Panc1 (cell line): ENCODE results near the gene RORC. TPM values are rescaled to one million over a fixed set of nuclear protein-coding genes. Genes with fewer than 3 reads are reported as not detected.

Experiments used
- ATAC-seq: fragments of 200-7000 bp; cut with Tn5 transposase; 2 replicates; pipeline ENCODE4 v1.9.1; 2020; ENCODE audit warnings: mild to moderate bottlenecking, moderate library complexity
- BruUV-seq: library from RNA; stranded (reverse); fragments of 400-500 nt; replicated peaks from 2 replicates; lab custom pipeline; 2021; lab: Mats Ljungman, UMichigan
- CTCF ChIA-PET: fragments of 300-600 bp; sonication (Branson Sonifier 250); formaldehyde crosslinking; loops from one replicate; lab custom pipeline; 2022; ENCODE audit warnings: antibody characterized with exemption; lab: Charles Lee
- POLR2A ChIA-PET: fragments of 300-600 bp; sonication (Branson Sonifier 250); formaldehyde crosslinking; loops from one replicate; lab custom pipeline; 2022; ENCODE audit warnings: antibody characterized with exemption; lab: Charles Lee
- DNase-seq: peaks from one replicate; pipeline ENCODE4 v3.0.0-alpha.2; 2010; ENCODE audit warnings: low read depth, low spot score
- H3K27ac ChIP-seq: 2 replicates; pipeline ENCODE4 v1.5.1; 2011; ENCODE audit warnings: mild to moderate bottlenecking, low read length, inconsistent platforms
- H3K27me3 ChIP-seq: fragments of 200-500 bp; sonication (Bioruptor generic); 2 replicates; pipeline ENCODE4 v1.6.0; 2014; ENCODE audit warnings: low read length, inconsistent platforms; ENCODE audit not compliant: control insufficient read depth, insufficient read depth
- H3K36me3 ChIP-seq: fragments of 200-500 bp; sonication (Bioruptor generic); 2 replicates; pipeline ENCODE4 v1.5.1; 2014; ENCODE audit warnings: inconsistent platforms, mild to moderate bottlenecking, low read length, moderate library complexity; ENCODE audit not compliant: control insufficient read depth, insufficient read depth
- H3K4me1 ChIP-seq: 2 replicates; pipeline ENCODE4 v1.5.1; 2011; ENCODE audit warnings: inconsistent platforms, mild to moderate bottlenecking, low read length, moderate library complexity; ENCODE audit not compliant: control insufficient read depth, insufficient read depth
- H3K4me3 ChIP-seq, 2 experiments: 2 replicates each; pipeline ENCODE4 v1.5.1; 2011 to 2012; ENCODE audit warnings: low read depth in 2 of 2, low read length in 2 of 2, mild to moderate bottlenecking in 2 of 2, inconsistent platforms in 1 of 2, moderate library complexity in 1 of 2
- H3K9me3 ChIP-seq: fragments of 200-500 bp; sonication (Bioruptor generic); 2 replicates; pipeline ENCODE4 v1.5.1; 2014; ENCODE audit warnings: low read depth, mild to moderate bottlenecking, inconsistent platforms, low read length, moderate library complexity; ENCODE audit not compliant: control insufficient read depth, insufficient read depth
- CTCF ChIP-seq: fragments of 450-650 bp; IDR thresholded peaks from 2 replicates; pipeline ENCODE4 v1.5.1; 2017; ENCODE audit warnings: mild to moderate bottlenecking
- POLR2AphosphoS5 ChIP-seq: IDR thresholded peaks from 2 replicates; pipeline ENCODE4 v1.6.1; 2012; ENCODE audit warnings: mild to moderate bottlenecking, low read depth, low read length, moderate library complexity
- SIN3A ChIP-seq: IDR thresholded peaks from 2 replicates; pipeline ENCODE4 v1.6.1; 2012; ENCODE audit warnings: low read depth, mild to moderate bottlenecking, low read length, moderate library complexity, borderline replicate concordance; ENCODE audit not compliant: insufficient read depth
- TCF7L2 ChIP-seq: IDR thresholded peaks from 2 replicates; pipeline ENCODE4 v1.6.1; 2011; ENCODE audit warnings: mild to moderate bottlenecking, low read depth, low read length, inconsistent platforms
- in situ Hi-C: cut with HindIII; loops from 2 replicates; pipeline ENCODE4 v1.10.0; 2016; ENCODE audit warnings: low sequenced_read_pairs, low pct_unique_long_range_greater_than_20kb
- intact Hi-C: fragments of 100-400 bp; cut with micrococcal nuclease; formaldehyde crosslinking; loops from one replicate; pipeline ENCODE4 v1.10.0; 2022; ENCODE audit not compliant: unreplicated experiment
- total RNA-seq: library from RNA; stranded (reverse); gene quantifications from one replicate; pipeline ENCODE4 v1.2.1, GENCODE V29; 2021; ENCODE audit not compliant: unreplicated experiment
- TF ChIP-seq, protein P1 (sequence below), 2 experiments: IDR thresholded peaks; 2 replicates each; pipeline ENCODE4 v1.6.1; 2011 to 2012; ENCODE audit warnings: low read depth in 2 of 2, control low read depth in 1 of 2, low read length in 1 of 2, mild to moderate bottlenecking in 1 of 2, moderate library complexity in 1 of 2; ENCODE audit not compliant: insufficient read depth in 1 of 2

RORC gene
- total RNA-seq, 1 experiment from 2014 or later: not detected

DNA sequence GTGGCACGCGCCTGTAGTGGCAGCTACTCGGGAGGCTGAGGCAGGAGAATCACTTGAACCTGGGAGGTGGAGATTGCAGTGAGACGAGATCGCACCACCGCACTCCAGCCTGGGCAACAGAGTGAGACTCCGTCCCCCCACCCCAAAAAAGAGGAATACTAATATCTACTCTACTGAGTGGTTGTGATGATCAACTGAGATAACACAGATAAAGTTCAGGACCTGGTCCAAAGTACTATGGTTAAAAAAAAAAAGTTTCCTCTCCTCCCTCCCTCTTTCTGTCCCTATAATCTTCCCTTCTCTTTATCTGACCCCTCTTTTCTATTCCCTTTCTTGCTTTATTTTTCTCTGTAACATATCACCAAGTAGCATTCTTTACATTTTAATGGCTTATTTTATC, 4.0 kb upstream of the RORC start:
- TF ChIP-seq SIN3A (no peak), POLR2AphosphoS5 (no peak), TCF7L2 (no peak), CTCF (no peak)
- TF ChIP-seq, protein P1, sequence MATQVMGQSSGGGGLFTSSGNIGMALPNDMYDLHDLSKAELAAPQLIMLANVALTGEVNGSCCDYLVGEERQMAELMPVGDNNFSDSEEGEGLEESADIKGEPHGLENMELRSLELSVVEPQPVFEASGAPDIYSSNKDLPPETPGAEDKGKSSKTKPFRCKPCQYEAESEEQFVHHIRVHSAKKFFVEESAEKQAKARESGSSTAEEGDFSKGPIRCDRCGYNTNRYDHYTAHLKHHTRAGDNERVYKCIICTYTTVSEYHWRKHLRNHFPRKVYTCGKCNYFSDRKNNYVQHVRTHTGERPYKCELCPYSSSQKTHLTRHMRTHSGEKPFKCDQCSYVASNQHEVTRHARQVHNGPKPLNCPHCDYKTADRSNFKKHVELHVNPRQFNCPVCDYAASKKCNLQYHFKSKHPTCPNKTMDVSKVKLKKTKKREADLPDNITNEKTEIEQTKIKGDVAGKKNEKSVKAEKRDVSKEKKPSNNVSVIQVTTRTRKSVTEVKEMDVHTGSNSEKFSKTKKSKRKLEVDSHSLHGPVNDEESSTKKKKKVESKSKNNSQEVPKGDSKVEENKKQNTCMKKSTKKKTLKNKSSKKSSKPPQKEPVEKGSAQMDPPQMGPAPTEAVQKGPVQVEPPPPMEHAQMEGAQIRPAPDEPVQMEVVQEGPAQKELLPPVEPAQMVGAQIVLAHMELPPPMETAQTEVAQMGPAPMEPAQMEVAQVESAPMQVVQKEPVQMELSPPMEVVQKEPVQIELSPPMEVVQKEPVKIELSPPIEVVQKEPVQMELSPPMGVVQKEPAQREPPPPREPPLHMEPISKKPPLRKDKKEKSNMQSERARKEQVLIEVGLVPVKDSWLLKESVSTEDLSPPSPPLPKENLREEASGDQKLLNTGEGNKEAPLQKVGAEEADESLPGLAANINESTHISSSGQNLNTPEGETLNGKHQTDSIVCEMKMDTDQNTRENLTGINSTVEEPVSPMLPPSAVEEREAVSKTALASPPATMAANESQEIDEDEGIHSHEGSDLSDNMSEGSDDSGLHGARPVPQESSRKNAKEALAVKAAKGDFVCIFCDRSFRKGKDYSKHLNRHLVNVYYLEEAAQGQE (IDR thresholded peaks at IDR 0.05; ENCODE audit: insufficient read depth in 1 of 2, low read depth in 2 of 2, low read length in 1 of 2): no peak
- BruUV-seq: no TSS peak
- Histone ChIP-seq H3K27me3 (no peaks in the 10 kb centered on the region), H3K36me3 (no peaks in the 10 kb centered on the region), H3K4me3 (no peak overlapping the region), H3K27ac (no peak overlapping the region), H3K9me3 (no peaks in the 10 kb centered on the region), H3K4me1 (peaks cover 10% of the 10 kb centered on the region)
- in situ Hi-C loops: no loop called here
- ChIA-PET POLR2A (no interaction called here), CTCF (interaction anchor here (0.6 to 0.8 kb wide), 2 partner anchors 124 to 404 kb away, joined by 4 read pairs; no protein-coding TSS in a partner anchor)
- intact Hi-C loops: loop anchor here (10.0 kb wide), 3 partner anchors 141 to 391 kb away; no protein-coding TSS in a partner anchor
- DNase-seq: no peak
- ATAC-seq: no peak

GRCh38 chr1:151834239-151834638, 2.6 kb upstream of the RORC start:
- Histone ChIP-seq H3K27me3 (no peaks in the 10 kb centered on the region), H3K4me1 (peaks cover 9% of the 10 kb centered on the region; the same call in 1 of the 2 replicates), H3K27ac (no peak overlapping the region), H3K36me3 (no peaks in the 10 kb centered on the region), H3K9me3 (no peaks in the 10 kb centered on the region), H3K4me3 (no peak overlapping the region)
- DNase-seq (no peak), ATAC-seq (no peak)
- intact Hi-C loops: loop anchor here (10.0 kb wide), 3 partner anchors 139 to 389 kb away; no protein-coding TSS in a partner anchor
- BruUV-seq: no TSS peak
- TF ChIP-seq SIN3A: no peak
- TF ChIP-seq, protein P1 (IDR thresholded peaks at IDR 0.05; ENCODE audit: insufficient read depth in 1 of 2, low read depth in 2 of 2, low read length in 1 of 2): no peak
- TF ChIP-seq CTCF: no peak
- no peak for TF ChIP-seq TCF7L2
- TF ChIP-seq POLR2AphosphoS5: no peak
- in situ Hi-C loops: no loop called here
- CTCF ChIA-PET: no interaction called here
- POLR2A ChIA-PET: no interaction called here
